Panc1 (cell line): ENCODE data around the gene IL16.

ENCODE experiments used
- CTCF ChIP-seq: fragments of 450-650 bp; IDR thresholded peaks from 2 replicates; pipeline ENCODE4 v1.5.1; 2017; ENCODE audit warnings: mild to moderate bottlenecking
- POLR2AphosphoS5 ChIP-seq: IDR thresholded peaks from 2 replicates; pipeline ENCODE4 v1.6.1; 2012; ENCODE audit warnings: mild to moderate bottlenecking, low read depth, low read length, moderate library complexity
- REST ChIP-seq, 2 experiments: IDR thresholded peaks; 2 replicates each; pipeline ENCODE4 v1.6.1; 2011 to 2012; ENCODE audit warnings: low read depth in 2 of 2, control low read depth in 1 of 2, low read length in 1 of 2, mild to moderate bottlenecking in 1 of 2, moderate library complexity in 1 of 2; ENCODE audit not compliant: insufficient read depth in 1 of 2
- SIN3A ChIP-seq: IDR thresholded peaks from 2 replicates; pipeline ENCODE4 v1.6.1; 2012; ENCODE audit warnings: low read depth, mild to moderate bottlenecking, low read length, moderate library complexity, borderline replicate concordance; ENCODE audit not compliant: insufficient read depth
- TCF7L2 ChIP-seq: IDR thresholded peaks from 2 replicates; pipeline ENCODE4 v1.6.1; 2011; ENCODE audit warnings: mild to moderate bottlenecking, low read depth, low read length, inconsistent platforms

GRCh38 chr15:81182031-81182755, 14.5 kb upstream of the IL16 start:
- TF ChIP-seq CTCF (no peak), REST (IDR thresholded peaks at IDR 0.05; ENCODE audit: insufficient read depth in 1 of 2, low read depth in 2 of 2, low read length in 1 of 2) (no peak), POLR2AphosphoS5 (no peak), TCF7L2 (no peak), SIN3A (no peak)
